Fibroblast of lung (primary cell): ENCODE data around the gene FANCI. TPM values are rescaled to one million over a fixed set of nuclear protein-coding genes. Genes with fewer than 3 reads are reported as not detected.
"Not testable (repeated sequence)": the region's sequence is repeated elsewhere in the genome, so short reads cannot be mapped to it uniquely, and the experiment has no call there.

Source experiments
- DNase-seq, 2 donors: peaks; one replicate each; pipeline versions ENCODE4 v3.0.0 to v3.0.0-alpha.2; 2010; ENCODE audit warnings: low read depth in 2 of 2
- H2AFZ ChIP-seq: 2 replicates; pipeline ENCODE4 v1.5.1; 2012; ENCODE audit warnings: low read length, control low read depth, inconsistent platforms
- H3K27ac ChIP-seq: 2 replicates; pipeline ENCODE4 v1.5.1; 2011; ENCODE audit warnings: low read length, control low read depth; ENCODE audit not compliant: insufficient read depth
- H3K27me3 ChIP-seq: 2 replicates; pipeline ENCODE4 v1.5.1; 2011; ENCODE audit warnings: mild to moderate bottlenecking, low read length; ENCODE audit not compliant: control insufficient read depth, insufficient read depth
- H3K36me3 ChIP-seq: 2 replicates; pipeline ENCODE4 v1.5.1; 2011; ENCODE audit warnings: low read length; ENCODE audit not compliant: control insufficient read depth, insufficient read depth
- H3K4me1 ChIP-seq: 2 replicates; pipeline ENCODE4 v1.5.1; 2011; ENCODE audit warnings: low read length; ENCODE audit not compliant: control insufficient read depth, insufficient read depth; ENCODE audit errors: extremely low read depth
- H3K4me2 ChIP-seq: 2 replicates; pipeline ENCODE4 v1.5.1; 2011; ENCODE audit warnings: low read length, control low read depth; ENCODE audit not compliant: insufficient read depth; ENCODE audit errors: extremely low read depth
- H3K4me3 ChIP-seq, 4 experiments: fragments of 200-600 bp in 1 of 4; sonication (generic) in 1 of 4; replicated peaks in 1 of 4; 2 replicates each; pipeline ENCODE4 v1.5.1; 2011 to 2016; ENCODE audit warnings: low read length in 4 of 4, low read depth in 3 of 4, mild to moderate bottlenecking in 3 of 4, control low read depth in 2 of 4, inconsistent platforms in 1 of 4, mixed read lengths in 1 of 4; ENCODE audit not compliant: insufficient read depth in 1 of 4; ENCODE audit errors: control extremely low read depth in 1 of 4
- H3K79me2 ChIP-seq: 2 replicates; pipeline ENCODE4 v1.5.1; 2012; ENCODE audit warnings: mild to moderate bottlenecking, low read length, inconsistent platforms; ENCODE audit not compliant: control insufficient read depth, insufficient read depth
- H3K9ac ChIP-seq: 2 replicates; pipeline ENCODE4 v1.5.1; 2011; ENCODE audit warnings: mild to moderate bottlenecking, low read length, control low read depth; ENCODE audit not compliant: insufficient read depth
- H3K9me3 ChIP-seq: 2 replicates; pipeline ENCODE4 v1.5.1; 2012; ENCODE audit warnings: low read depth, low read length; ENCODE audit not compliant: control insufficient read depth, insufficient read depth
- H4K20me1 ChIP-seq: 2 replicates; pipeline ENCODE4 v1.5.1; 2011; ENCODE audit warnings: low read length; ENCODE audit not compliant: control insufficient read depth, insufficient read depth; ENCODE audit errors: extremely low read depth
- CTCF ChIP-seq, 2 donors: IDR thresholded peaks in 1 of 2; conservative IDR thresholded peaks in 1 of 2; 1 replicate in 1 of 2; 2 replicates in 1 of 2; pipeline ENCODE4 v1.5.1; 2011 to 2012; ENCODE audit warnings: low read length in 2 of 2, control low read depth in 1 of 2, inconsistent platforms in 1 of 2, low read depth in 1 of 2, mild to moderate bottlenecking in 1 of 2
- EZH2 ChIP-seq: IDR thresholded peaks from 2 replicates; pipeline ENCODE4 v1.5.1; 2012; ENCODE audit warnings: low read length, control low read depth, mild to moderate bottlenecking; ENCODE audit errors: missing control alignments
- polyA plus RNA-seq, 2 donors: library from polyadenylated mRNA; depleted of rRNA in 1 of 2; stranded (reverse) in 1 of 2; unstranded in 1 of 2; fragments of >200 nt; gene quantifications; 2 replicates each; pipeline ENCODE4 v1.2.1, GENCODE V29; 2011 to 2012; ENCODE audit warnings: missing spikeins in 1 of 2
- total RNA-seq: library from RNA; depleted of rRNA; stranded (reverse); fragments of >200 nt; gene quantifications from 2 replicates; pipeline ENCODE4 v1.2.1, GENCODE V29; 2014

FANCI gene
- total and polyA plus RNA-seq, 2 donors (not counting 1 experiment from before 2014, with no cell fraction given), result 12.6 to 13.4 TPM

- no peak overlapping the region for H3K4me3 ChIP-seq
- H2AFZ ChIP-seq, result no peak overlapping the region
- TF ChIP-seq EZH2 (no peak), CTCF (conservative IDR thresholded peaks at IDR 0.05 in 1 of 2, IDR thresholded peaks at IDR 0.05 in 1 of 2; ENCODE audit: low read depth in 1 of 2, low read length in 2 of 2) (no peak)
- no peaks in the 10 kb centered on the region for H4K20me1 ChIP-seq
- H3K27ac ChIP-seq, result no peak overlapping the region
- no peaks in the 10 kb centered on the region for H3K36me3 ChIP-seq
- no peaks in the 10 kb centered on the region for H3K27me3 ChIP-seq
- no peak for DNase-seq
- no peaks in the 10 kb centered on the region for H3K9me3 ChIP-seq
- H3K4me2 ChIP-seq, result no peak overlapping the region
- no peaks in the 10 kb centered on the region for H3K79me2 ChIP-seq
- no peaks in the 10 kb centered on the region for H3K4me1 ChIP-seq
- H3K9ac ChIP-seq, result no peak overlapping the region
These were observed 16.4 kb upstream of the FANCI start for GRCh38 chr15:89227425-89227824.

- no peaks in the 10 kb centered on the region for H4K20me1 ChIP-seq
- no peak overlapping the region for H2AFZ ChIP-seq
- no peak overlapping the region for H3K4me2 ChIP-seq
- no peak overlapping the region for H3K9ac ChIP-seq
- H3K36me3 ChIP-seq, result no peaks in the 10 kb centered on the region
- no peak for TF ChIP-seq EZH2
- peak in 1 of 2 donors; percentile 22 for TF ChIP-seq CTCF (conservative IDR thresholded peaks at IDR 0.05 in 1 of 2, IDR thresholded peaks at IDR 0.05 in 1 of 2; ENCODE audit: low read depth in 1 of 2, low read length in 2 of 2)
- H3K79me2 ChIP-seq, result no peaks in the 10 kb centered on the region
- no peak overlapping the region for H3K27ac ChIP-seq
- no peak for DNase-seq
- no peaks in the 10 kb centered on the region for H3K4me1 ChIP-seq
- H3K27me3 ChIP-seq, result no peaks in the 10 kb centered on the region
- H3K4me3 ChIP-seq, result no peak overlapping the region
- H3K9me3 ChIP-seq, result no peaks in the 10 kb centered on the region
These were observed 13.5 kb upstream of the FANCI start for GRCh38 chr15:89230277-89230676.

- Histone ChIP-seq H3K79me2 (no peaks in the 10 kb centered on the region), H3K4me1 (no peaks in the 10 kb centered on the region), H3K27ac (no peak overlapping the region), H3K27me3 (no peaks in the 10 kb centered on the region), H4K20me1 (no peaks in the 10 kb centered on the region), H3K36me3 (no peaks in the 10 kb centered on the region), H3K9me3 (no peaks in the 10 kb centered on the region), H2AFZ (no peak overlapping the region), H3K4me2 (no peak overlapping the region), H3K4me3 (no peak overlapping the region), H3K9ac (no peak overlapping the region)
- no peak for DNase-seq
- TF ChIP-seq EZH2 (no peak), CTCF (conservative IDR thresholded peaks at IDR 0.05 in 1 of 2, IDR thresholded peaks at IDR 0.05 in 1 of 2; ENCODE audit: low read depth in 1 of 2, low read length in 2 of 2) (no peak)
These were observed 11.9 kb upstream of the FANCI start for GRCh38 chr15:89231832-89232231.

- H3K27ac ChIP-seq, H2AFZ ChIP-seq, H4K20me1 ChIP-seq, H3K79me2 ChIP-seq, H3K9me3 ChIP-seq, H3K4me1 ChIP-seq, DNase-seq, H3K4me2 ChIP-seq, H3K4me3 ChIP-seq, H3K27me3 ChIP-seq, H3K36me3 ChIP-seq, H3K9ac ChIP-seq: not testable (repeated sequence)
These were observed 3.6 kb upstream of the FANCI start for GRCh38 chr15:89239883-89240810.
